HG02852 (cell line): Measurements from ENCODE around the gene SH2D1A.
"Not testable (repeated sequence)": the region's sequence is repeated elsewhere in the genome, so short reads cannot be mapped to it uniquely, and the experiment has no call there.

Experiments used
- ATAC-seq: cut with Tn5 transposase; IDR thresholded peaks from one replicate; pipeline ENCODE4 v1.9.1; 2021; ENCODE audit warnings: mild to moderate bottlenecking, moderate library complexity; ENCODE audit not compliant: unreplicated experiment

SH2D1A gene

GRCh38 chrX:124346117-124346876 lies at the start of gene SH2D1A:
Gene SH2D1A (plus strand): TSS chrX:124346563. CDS start chrX:124346643, 80 bp downstream.
- ATAC-seq, result no peak

- ATAC-seq, result not testable (repeated sequence)
Observed at GRCh38 chrX:124299323-124299722, 47.0 kb upstream of the SH2D1A start.

- peak; percentile 52 for ATAC-seq
Observed at GRCh38 chrX:124300405-124300804, 46.0 kb upstream of the SH2D1A start.

GRCh38 chrX:124307253-124307907 lies 39.0 kb upstream of the SH2D1A start:
- no peak for ATAC-seq

- no peak for ATAC-seq
Observed at GRCh38 chrX:124325732-124326131, 20.6 kb upstream of the SH2D1A start.

GRCh38 chrX:124328765-124329164 lies 17.6 kb upstream of the SH2D1A start:
- no peak for ATAC-seq

GRCh38 chrX:124332481-124333424 lies 13.6 kb upstream of the SH2D1A start, which contains the start of gene TEX13D:
Gene TEX13D (plus strand): TSS chrX:124332660. CDS start chrX:124332918, 258 bp downstream.
- no peak for ATAC-seq

GRCh38 chrX:124333862-124334261 lies 12.5 kb upstream of the SH2D1A start:
- ATAC-seq, result no peak

GRCh38 chrX:124334555-124334954 lies 11.8 kb upstream of the SH2D1A start:
- ATAC-seq, result not testable (repeated sequence)

- ATAC-seq, result no peak
Observed at GRCh38 chrX:124335598-124335997, 10.8 kb upstream of the SH2D1A start.

GRCh38 chrX:124337916-124338315 lies 8.4 kb upstream of the SH2D1A start:
- no peak for ATAC-seq

GRCh38 chrX:124338733-124339514 lies 7.4 kb upstream of the SH2D1A start:
- no peak for ATAC-seq

GRCh38 chrX:124341396-124342132 lies 4.8 kb upstream of the SH2D1A start:
- ATAC-seq, result no peak

- ATAC-seq, result no peak
Observed at GRCh38 chrX:124342174-124342867, 4.0 kb upstream of the SH2D1A start.

- no peak for ATAC-seq
Observed at GRCh38 chrX:124343016-124343415, 3.3 kb upstream of the SH2D1A start.

- no peak for ATAC-seq
Observed at GRCh38 chrX:124344246-124344645, 2.1 kb upstream of the SH2D1A start.

GRCh38 chrX:124346877-124347241 lies 496 bp downstream of the SH2D1A start:
- ATAC-seq, result no peak

- no peak for ATAC-seq
Observed at GRCh38 chrX:124347242-124347641, 879 bp downstream of the SH2D1A start.

- ATAC-seq, result no peak
Observed at GRCh38 chrX:124348182-124348581, 1.8 kb downstream of the SH2D1A start.
